NCI-H187 (cell line): ENCODE measurements around the gene WDR18.

Experiments
- DNase-seq, 2 experiments: peaks; one replicate each; lab custom pipeline; 2025; lab: John Stamatoyannopoulos, UW

The WDR18 gene

GRCh38 chr19:964761-965694 is 19.1 kb upstream of the WDR18 start:
- no peak for DNase-seq

- no peak for DNase-seq
These were observed 17.6 kb upstream of the WDR18 start for GRCh38 chr19:966485-967088.

DNA sequence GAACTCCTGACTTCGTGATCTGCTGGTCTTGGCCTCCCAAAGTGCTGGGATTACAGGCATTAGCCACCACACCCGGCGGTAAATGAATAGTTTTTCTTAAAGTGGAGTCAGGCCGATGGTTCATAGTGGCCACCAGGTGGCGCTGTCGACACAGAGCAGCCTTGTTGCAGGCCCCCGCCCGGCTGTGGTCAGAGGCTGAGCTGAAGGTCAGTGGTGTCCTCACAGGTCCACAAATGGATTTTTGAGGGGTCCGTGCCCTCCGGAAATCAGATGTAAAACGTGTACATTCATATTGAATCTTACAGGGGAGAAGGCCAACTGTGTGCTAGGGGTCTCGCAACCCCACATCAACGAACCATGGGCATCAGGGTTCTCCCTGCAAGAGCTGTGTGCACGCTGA is 13.4 kb upstream of the WDR18 start:
- no peak for DNase-seq

DNA sequence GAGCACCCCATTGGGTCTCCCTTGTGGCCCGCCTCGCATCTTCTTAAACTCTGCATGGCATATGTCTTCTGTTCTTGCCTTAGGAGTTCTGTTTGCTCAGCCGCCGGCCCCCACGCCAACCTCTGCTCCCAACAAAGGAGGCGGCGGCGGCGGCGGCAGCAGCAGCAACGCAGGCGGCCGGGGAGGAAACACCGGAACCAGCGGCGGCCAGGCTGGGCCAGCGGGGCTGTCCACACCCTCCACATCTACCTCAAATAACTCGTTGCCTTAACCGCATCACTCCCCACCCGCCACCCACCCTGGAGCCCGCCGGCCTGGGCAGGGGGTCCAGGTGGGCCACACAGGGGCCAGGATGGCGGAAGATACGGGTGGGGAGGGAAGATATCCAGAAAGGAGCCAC is 12.3 kb upstream of the WDR18 start:
- DNase-seq: no peak

DNA sequence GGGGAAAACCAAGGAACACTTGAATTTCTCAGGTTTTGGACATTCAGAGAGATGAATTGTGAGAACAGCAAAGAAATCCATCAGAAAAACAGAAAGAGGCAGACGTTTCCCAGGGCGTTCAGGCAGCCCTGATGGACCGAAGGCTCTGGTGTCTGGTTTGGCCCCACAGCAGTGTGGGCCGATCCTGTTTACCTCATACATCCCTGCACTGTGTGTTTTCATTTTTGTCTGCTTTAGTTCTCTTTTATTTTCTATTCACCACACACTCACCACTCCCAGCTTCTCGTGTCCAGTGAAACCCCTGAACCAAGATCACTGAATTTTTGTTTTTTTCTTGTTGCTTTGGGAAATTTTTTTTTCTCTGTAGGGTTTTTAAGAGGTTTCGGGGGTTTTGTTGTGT is 11.9 kb upstream of the WDR18 start:
- no peak for DNase-seq

GRCh38 chr19:973726-974563 is 10.2 kb upstream of the WDR18 start:
- DNase-seq: no peak

GRCh38 chr19:974564-975257 is 9.4 kb upstream of the WDR18 start:
- DNase-seq: no peak

DNA sequence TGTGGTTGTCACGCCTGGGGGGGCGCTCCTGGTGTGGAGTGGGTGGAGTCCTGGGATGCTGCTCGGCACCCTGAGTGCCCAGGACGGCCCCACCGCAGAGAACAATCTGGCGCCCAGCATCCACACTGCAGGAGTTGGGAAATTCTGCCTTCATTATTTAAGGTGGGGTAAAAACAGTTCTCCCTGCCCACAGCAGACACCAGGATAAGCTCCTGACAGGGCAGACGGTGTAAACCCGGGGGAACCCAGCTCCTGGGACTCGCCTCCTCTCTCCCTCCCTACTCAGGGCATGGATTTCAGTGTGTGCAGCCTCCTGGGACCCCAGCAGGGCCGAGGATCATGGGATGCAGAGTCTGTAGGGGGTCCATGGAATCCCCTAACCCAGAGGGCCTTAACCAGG is 7.7 kb upstream of the WDR18 start:
- DNase-seq: no peak

DNA sequence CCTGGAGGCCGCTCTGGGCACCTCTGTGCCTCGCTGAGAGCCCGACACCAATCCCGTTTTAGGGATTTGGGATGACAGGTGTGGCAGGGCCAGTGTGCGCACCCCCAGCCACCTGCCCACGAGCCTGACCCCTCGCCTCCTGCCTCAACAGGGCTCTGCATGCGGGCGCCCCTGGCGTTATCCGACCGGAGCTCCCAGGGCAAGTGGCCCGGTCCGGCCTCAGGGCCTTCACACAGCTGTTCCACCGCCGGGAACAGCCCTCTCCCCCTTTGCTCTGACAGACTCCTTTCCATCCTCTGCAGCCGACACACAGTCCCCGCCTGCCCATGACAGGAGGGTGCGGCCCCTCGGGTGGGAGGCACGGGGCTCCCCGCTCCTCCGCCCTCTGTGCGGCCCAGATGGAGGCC is 7.1 kb upstream of the WDR18 start:
- no peak for DNase-seq

GRCh38 chr19:979318-979741 is 4.8 kb upstream of the WDR18 start:
- no peak for DNase-seq

- DNase-seq: no peak
These were observed 3.8 kb upstream of the WDR18 start for GRCh38 chr19:980133-980998.

GRCh38 chr19:982567-983170 is 1.5 kb upstream of the WDR18 start:
- DNase-seq: peak; percentile 28 to 43

GRCh38 chr19:986083-986482 is 1.9 kb downstream of the WDR18 start:
- no peak for DNase-seq

DNA sequence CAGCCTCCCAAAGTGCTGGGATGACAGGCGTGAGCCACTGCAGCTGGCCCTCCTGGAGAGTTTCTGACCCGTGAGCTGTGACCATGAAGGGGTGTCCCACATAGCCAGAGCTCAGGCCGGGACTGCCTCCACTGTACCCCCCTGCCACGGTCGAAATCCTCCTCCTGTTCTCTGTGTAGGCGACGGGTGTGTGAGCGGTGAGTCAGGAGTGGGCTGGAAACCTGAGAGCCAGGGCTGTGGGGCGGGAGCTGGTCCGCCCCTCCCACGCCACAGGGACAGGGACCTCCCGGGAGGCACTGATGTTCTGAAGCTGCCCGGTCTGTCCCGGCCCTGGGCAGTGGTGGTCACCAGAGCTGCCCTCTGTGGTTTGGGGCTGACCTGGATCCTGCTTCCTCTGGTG is 3.9 kb downstream of the WDR18 start:
- DNase-seq: no peak

GRCh38 chr19:988510-988909 is 4.4 kb downstream of the WDR18 start:
- DNase-seq: no peak

DNA sequence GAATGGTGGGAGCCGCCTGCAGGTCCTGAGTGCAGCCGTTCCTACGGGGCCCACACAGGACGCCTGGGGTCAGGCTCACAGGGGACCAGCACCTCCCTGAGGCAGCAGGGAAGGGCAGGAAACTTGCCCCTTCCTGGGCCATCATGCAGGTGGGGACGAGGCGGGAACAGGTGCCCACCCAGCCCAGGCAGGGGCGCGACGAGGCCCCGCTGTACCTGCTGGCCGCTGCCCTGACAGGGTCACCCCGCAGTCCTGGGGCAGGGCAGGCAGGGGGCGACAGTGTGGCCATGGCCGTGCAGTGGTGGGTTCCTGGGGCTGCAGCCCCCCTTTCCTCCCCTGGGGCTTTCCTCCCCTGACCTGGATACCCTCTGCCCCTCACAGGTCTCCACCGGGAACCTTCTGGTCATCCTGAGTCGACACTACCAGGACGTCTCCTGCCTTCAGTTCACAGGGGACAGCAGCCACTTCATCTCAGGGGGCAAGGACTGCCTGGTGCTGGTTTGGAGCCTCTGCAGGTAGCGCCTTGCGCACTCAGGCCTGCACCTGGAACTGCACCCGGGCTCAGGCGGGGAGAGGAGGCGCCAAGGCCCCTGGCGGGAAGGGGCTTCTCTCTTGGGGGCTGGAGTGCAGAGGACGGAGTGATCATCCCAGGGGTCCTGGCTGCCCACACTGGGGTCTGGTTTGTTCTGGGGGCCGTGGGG is 5.4 kb downstream of the WDR18 start:
- DNase-seq: no peak

DNA sequence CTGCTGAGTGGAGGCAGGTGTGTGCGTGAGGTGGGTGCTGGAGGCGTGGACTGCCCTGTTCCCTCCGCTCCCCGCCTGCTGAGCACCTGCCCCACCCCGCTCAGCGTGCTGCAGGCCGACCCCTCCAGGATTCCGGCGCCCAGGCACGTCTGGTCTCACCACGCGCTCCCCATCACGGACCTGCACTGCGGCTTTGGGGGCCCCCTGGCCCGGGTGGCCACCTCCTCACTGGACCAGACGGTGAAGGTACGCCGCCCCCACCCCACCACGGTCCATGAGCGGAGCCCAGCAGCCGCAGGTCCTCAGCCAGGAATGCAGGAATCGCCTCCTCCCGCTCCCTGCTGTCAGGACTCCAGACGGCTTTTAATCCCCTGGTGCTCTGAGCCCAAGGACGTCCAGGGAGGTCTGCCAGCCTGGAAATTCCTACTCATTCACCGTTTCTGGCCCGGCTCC is 6.0 kb downstream of the WDR18 start:
- DNase-seq: no peak

DNA sequence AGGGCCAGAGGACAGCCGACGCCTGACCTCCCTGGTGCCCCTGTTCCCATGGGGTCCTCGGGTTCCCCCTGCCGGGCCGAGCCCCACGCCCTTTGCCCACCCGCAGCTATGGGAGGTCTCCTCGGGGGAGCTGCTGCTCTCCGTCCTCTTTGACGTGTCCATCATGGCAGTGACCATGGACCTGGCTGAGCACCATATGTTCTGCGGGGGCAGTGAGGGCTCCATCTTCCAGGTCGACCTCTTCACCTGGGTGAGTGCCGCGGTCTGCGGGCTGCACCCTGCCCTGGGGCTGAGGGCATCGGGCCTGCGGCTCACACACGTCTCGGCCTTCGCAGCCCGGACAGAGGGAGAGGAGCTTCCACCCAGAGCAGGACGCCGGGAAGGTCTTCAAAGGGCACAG is 6.6 kb downstream of the WDR18 start:
- no peak for DNase-seq

DNA sequence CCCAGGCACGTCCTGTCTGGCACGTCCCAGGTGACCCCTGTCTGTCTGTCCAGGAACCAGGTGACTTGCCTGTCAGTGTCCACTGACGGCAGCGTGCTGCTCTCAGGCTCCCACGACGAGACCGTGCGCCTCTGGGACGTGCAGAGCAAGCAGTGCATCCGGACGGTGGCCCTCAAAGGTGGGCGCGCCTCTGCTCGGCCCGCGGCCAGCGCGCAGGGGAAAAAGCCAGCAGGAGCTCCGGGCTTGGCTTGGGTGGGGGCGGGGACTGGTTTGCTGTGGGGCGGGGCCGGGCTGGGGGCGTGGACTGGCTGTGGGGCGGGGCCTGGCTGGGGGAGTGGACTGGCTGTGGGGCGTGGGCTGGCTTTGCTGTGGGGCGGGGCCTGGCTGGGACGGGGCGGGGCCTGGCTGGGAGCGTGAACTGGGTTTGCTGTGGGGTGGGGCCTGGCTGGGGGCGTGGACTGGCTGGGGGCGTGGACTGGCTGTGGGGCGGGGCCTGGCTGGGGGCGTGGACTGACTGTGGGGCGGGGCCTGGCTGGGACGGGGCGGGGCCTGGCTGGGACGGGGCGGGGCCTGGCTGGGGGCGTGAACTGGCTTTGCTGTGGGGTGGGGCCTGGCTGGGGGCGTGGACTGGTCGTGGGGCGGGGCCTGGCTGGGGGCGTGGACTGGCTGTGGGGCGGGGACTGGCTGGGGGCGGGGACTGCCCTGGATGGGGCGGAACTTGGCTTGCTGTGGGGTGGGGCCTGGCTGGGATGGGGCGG is 7.2 kb downstream of the WDR18 start:
- DNase-seq: no peak
